Right atrium auricular region (tissue), 2 donors: ENCODE results near the gene KCNB1. TPM values are rescaled to one million over a fixed set of nuclear protein-coding genes. Genes with fewer than 3 reads are reported as not detected.

ENCODE experiments used
- DNase-seq: peaks from one replicate; pipeline ENCODE4 v3.0.0-alpha.2; 2019; ENCODE audit warnings: low spot score
- H3K27ac ChIP-seq, 2 donors: fragments of 200-600 bp; sonication (generic); 1 replicate in 1 of 2; 2 replicates in 1 of 2; pipeline ENCODE4 v1.5.1; 2016 to 2019
- H3K27me3 ChIP-seq, 2 donors: fragments of 200-600 bp; sonication (generic); one replicate each; pipeline versions ENCODE4 v1.5.1 to v1.6.0; 2017 to 2019
- H3K36me3 ChIP-seq: fragments of 200-600 bp; sonication (generic); one replicate; pipeline ENCODE4 v1.5.1; 2016
- H3K4me1 ChIP-seq, 2 donors: fragments of 200-600 bp; sonication (generic); one replicate each; pipeline versions ENCODE4 v1.5.1 to v1.6.0; 2017 to 2019
- H3K4me3 ChIP-seq, 2 donors: fragments of 200-600 bp; sonication (generic); 1 replicate in 1 of 2; 2 replicates in 1 of 2; pipeline ENCODE4 v1.5.1; 2017 to 2019; ENCODE audit warnings: mild to moderate bottlenecking in 1 of 2, moderate library complexity in 1 of 2
- H3K9me3 ChIP-seq, 2 donors: fragments of 200-600 bp; sonication (generic); one replicate each; pipeline ENCODE4 v1.5.1; 2019
- CTCF ChIP-seq, 2 donors: fragments of 200-600 bp; sonication (generic); IDR thresholded peaks; one replicate each; pipeline ENCODE4 v1.5.1; 2019; ENCODE audit warnings: antibody characterized with exemption in 2 of 2
- total RNA-seq, 2 donors: library from RNA; depleted of rRNA; stranded (reverse); fragments of >200 nt; gene quantifications; one replicate each; pipeline ENCODE4 v1.1.0, GENCODE V29; 2016

KCNB1 gene
- total RNA-seq, 2 donors from 2014 or later: 1.4 to 2.7 TPM

GRCh38 chr20:49340161-49340966 lies 142.1 kb downstream of the KCNB1 start:
- peaks cover 0 to 12% of the 10 kb centered on the region in 2 donors for H3K4me1 ChIP-seq
- no peaks in the 10 kb centered on the region for H3K9me3 ChIP-seq
- no peak overlapping the region for H3K4me3 ChIP-seq
- TF ChIP-seq CTCF (IDR thresholded peaks at IDR 0.05): no peak
- DNase-seq: no peak
- no peak overlapping the region for H3K27ac ChIP-seq
- no peaks in the 10 kb centered on the region for H3K36me3 ChIP-seq
- no peaks in the 10 kb centered on the region for H3K27me3 ChIP-seq

GRCh38 chr20:49339123-49339522 lies 143.3 kb downstream of the KCNB1 start:
- DNase-seq: no peak
- Histone ChIP-seq H3K36me3 (no peaks in the 10 kb centered on the region), H3K27ac (no peak overlapping the region), H3K4me1 (no peaks in the 10 kb centered on the region), H3K9me3 (no peaks in the 10 kb centered on the region), H3K27me3 (no peaks in the 10 kb centered on the region), H3K4me3 (no peak overlapping the region)
- no peak for TF ChIP-seq CTCF (IDR thresholded peaks at IDR 0.05)

GRCh38 chr20:49338061-49338460 lies 144.4 kb downstream of the KCNB1 start:
- H3K27ac ChIP-seq: no peak overlapping the region
- H3K9me3 ChIP-seq: no peaks in the 10 kb centered on the region
- TF ChIP-seq CTCF (IDR thresholded peaks at IDR 0.05): no peak
- H3K4me1 ChIP-seq: no peaks in the 10 kb centered on the region
- H3K27me3 ChIP-seq: no peaks in the 10 kb centered on the region
- DNase-seq: no peak
- H3K36me3 ChIP-seq: no peaks in the 10 kb centered on the region
- H3K4me3 ChIP-seq: no peak overlapping the region

- Histone ChIP-seq H3K36me3 (no peaks in the 10 kb centered on the region), H3K27me3 (no peaks in the 10 kb centered on the region), H3K4me3 (no peak overlapping the region), H3K9me3 (no peaks in the 10 kb centered on the region), H3K27ac (no peak overlapping the region), H3K4me1 (no peaks in the 10 kb centered on the region)
- DNase-seq: no peak
- no peak for TF ChIP-seq CTCF (IDR thresholded peaks at IDR 0.05)
Measured at GRCh38 chr20:49337357-49337756, 145.1 kb downstream of the KCNB1 start.

- Histone ChIP-seq H3K4me1 (no peaks in the 10 kb centered on the region), H3K27ac (no peak overlapping the region), H3K36me3 (no peaks in the 10 kb centered on the region), H3K4me3 (no peak overlapping the region), H3K27me3 (no peaks in the 10 kb centered on the region), H3K9me3 (no peaks in the 10 kb centered on the region)
- TF ChIP-seq CTCF (IDR thresholded peaks at IDR 0.05): no peak
- DNase-seq: no peak
Measured at GRCh38 chr20:49336786-49337185, 145.7 kb downstream of the KCNB1 start.

GRCh38 chr20:49335476-49335875 lies 147.0 kb downstream of the KCNB1 start:
- DNase-seq: no peak
- Histone ChIP-seq H3K4me3 (no peak overlapping the region), H3K27ac (no peak overlapping the region), H3K9me3 (no peaks in the 10 kb centered on the region), H3K4me1 (no peaks in the 10 kb centered on the region), H3K27me3 (no peaks in the 10 kb centered on the region), H3K36me3 (no peaks in the 10 kb centered on the region)
- no peak for TF ChIP-seq CTCF (IDR thresholded peaks at IDR 0.05)
